T-helper 2 cell treated with Interferon-gamma antibody and Interleukin-4, amounts not matched to agents 5 μg/mL and 100 μg/mL, for 36 hours (primary cell): Measurements from ENCODE around the gene DHX32.

Experiments
- DNase-seq: peaks from one replicate; pipeline ENCODE4 v3.0.0; 2021; ENCODE audit warnings: low spot score
- H3K27ac Mint-ChIP-seq: one replicate; pipeline ENCODE4 v1.8.0; 2021; ENCODE audit warnings: mild to moderate bottlenecking, mixed read lengths
- H3K27me3 Mint-ChIP-seq: one replicate; pipeline ENCODE4 v1.8.0; 2021; ENCODE audit warnings: low read depth, mixed read lengths
- H3K36me3 Mint-ChIP-seq: one replicate; pipeline ENCODE4 v1.8.0; 2021; ENCODE audit warnings: low read depth, mixed read lengths
- H3K4me1 Mint-ChIP-seq: one replicate; pipeline ENCODE4 v1.8.0; 2021; ENCODE audit warnings: low read depth, mixed read lengths
- H3K4me3 Mint-ChIP-seq: one replicate; pipeline ENCODE4 v1.8.0; 2022; ENCODE audit warnings: mild to moderate bottlenecking, moderate library complexity, mixed read lengths
- H3K9me3 Mint-ChIP-seq: one replicate; pipeline ENCODE4 v1.8.0; 2021; ENCODE audit warnings: mixed read lengths

DHX32 gene

GRCh38 chr10:125820701-125821100, 60.4 kb downstream of the DHX32 start:
- Mint-ChIP-seq H3K36me3 (peaks cover 2% of the 10 kb centered on the region), H3K4me3 (peak overlapping the region; percentile 60), H3K27me3 (no peaks in the 10 kb centered on the region), H3K27ac (no peak overlapping the region), H3K4me1 (peaks cover 17% of the 10 kb centered on the region), H3K9me3 (no peaks in the 10 kb centered on the region)
- no peak for DNase-seq

DNA sequence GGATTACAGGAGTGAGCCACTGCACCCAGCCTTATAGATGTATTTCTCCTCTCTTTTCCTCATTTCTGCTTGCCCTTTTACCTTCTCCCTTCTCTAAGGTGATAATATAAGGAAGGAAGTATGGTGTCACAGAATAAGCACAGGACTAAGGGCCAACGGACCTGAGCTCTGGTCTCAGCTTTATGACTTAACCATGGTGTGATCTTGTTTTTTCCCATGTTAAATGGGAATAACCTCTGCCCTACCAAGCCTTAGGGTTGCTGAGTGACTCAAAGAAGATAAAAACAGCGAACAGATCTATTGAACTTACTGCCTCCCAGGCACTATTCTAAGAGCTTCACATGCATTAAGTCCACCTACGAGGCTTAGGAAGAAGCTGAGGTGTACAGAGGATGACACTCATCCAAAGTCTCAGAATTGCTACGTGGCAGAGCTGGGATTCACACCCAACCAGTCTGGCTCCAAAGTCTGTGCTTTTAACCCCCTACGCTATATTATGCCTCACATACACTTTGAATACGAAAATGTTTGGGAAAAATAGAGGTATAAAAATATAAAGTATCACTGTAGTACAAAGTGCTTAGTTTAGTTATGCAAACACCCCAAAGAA, 63.6 kb downstream of the DHX32 start:
- Mint-ChIP-seq H3K9me3 (no peaks in the 10 kb centered on the region), H3K36me3 (peaks cover 8% of the 10 kb centered on the region), H3K4me1 (peaks cover 12% of the 10 kb centered on the region)

GRCh38 chr10:125816548-125816947, 64.5 kb downstream of the DHX32 start:
- DNase-seq: no peak
- Mint-ChIP-seq H3K27me3 (no peaks in the 10 kb centered on the region), H3K36me3 (peaks cover 10% of the 10 kb centered on the region), H3K9me3 (no peaks in the 10 kb centered on the region), H3K4me1 (peaks cover 6% of the 10 kb centered on the region), H3K27ac (no peak overlapping the region), H3K4me3 (no peak overlapping the region)

More for the DNA sequence above, 63.6 kb downstream of the DHX32 start:
- Mint-ChIP-seq H3K27me3 (no peaks in the 10 kb centered on the region), H3K27ac (no peak overlapping the region), H3K4me3 (no peak overlapping the region)
- no peak for DNase-seq

- no peak overlapping the region for H3K27ac Mint-ChIP-seq
- H3K4me3 Mint-ChIP-seq: no peak overlapping the region
- no peak for DNase-seq
- H3K9me3 Mint-ChIP-seq: no peaks in the 10 kb centered on the region
- H3K36me3 Mint-ChIP-seq: peaks cover 13% of the 10 kb centered on the region
- no peaks in the 10 kb centered on the region for H3K27me3 Mint-ChIP-seq
- H3K4me1 Mint-ChIP-seq: peaks cover 3% of the 10 kb centered on the region
Observed at GRCh38 chr10:125815764-125816163, 65.3 kb downstream of the DHX32 start.

DNA sequence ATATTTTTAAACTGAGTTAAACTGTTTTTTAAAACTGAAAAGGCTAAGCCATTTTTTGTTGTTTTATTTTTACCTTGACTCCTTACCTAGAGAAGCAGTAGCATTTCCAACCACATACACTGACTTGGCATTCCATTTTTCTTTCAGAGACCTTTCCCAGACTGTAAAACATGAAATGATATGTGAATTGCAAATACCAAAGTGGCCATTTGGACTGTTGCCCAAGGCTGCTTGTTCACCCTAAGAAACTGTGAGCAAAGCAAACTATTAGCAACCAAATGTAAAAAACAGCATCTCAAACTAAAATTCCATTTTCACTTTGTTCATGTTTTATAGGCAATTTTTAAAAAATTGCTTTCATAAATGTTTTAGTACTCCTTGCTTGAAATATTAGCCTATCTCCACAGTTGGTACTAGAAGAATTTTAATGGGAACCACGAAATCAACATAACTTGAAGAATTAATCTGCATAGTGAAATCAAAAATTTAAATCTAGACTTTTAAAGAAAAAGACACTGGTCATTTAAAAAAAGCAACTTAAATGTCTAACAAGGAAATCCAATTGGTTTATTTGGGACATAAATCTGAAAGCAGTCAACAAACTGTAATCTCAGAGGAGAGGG, 68.9 kb downstream of the DHX32 start:
- Mint-ChIP-seq H3K9me3 (no peaks in the 10 kb centered on the region), H3K4me1 (peaks cover 1% of the 10 kb centered on the region), H3K27ac (no peak overlapping the region), H3K36me3 (peaks cover 23% of the 10 kb centered on the region), H3K4me3 (no peak overlapping the region), H3K27me3 (no peaks in the 10 kb centered on the region)
- DNase-seq: no peak

- no peak for DNase-seq
- Mint-ChIP-seq H3K36me3 (peaks cover 24% of the 10 kb centered on the region), H3K9me3 (no peaks in the 10 kb centered on the region), H3K4me3 (no peak overlapping the region), H3K27ac (no peak overlapping the region), H3K4me1 (peaks cover 1% of the 10 kb centered on the region), H3K27me3 (no peaks in the 10 kb centered on the region)
Observed at GRCh38 chr10:125811251-125811650, 69.8 kb downstream of the DHX32 start.

GRCh38 chr10:125808047-125808446, 73.0 kb downstream of the DHX32 start:
- no peak for DNase-seq
- Mint-ChIP-seq H3K9me3 (no peaks in the 10 kb centered on the region), H3K36me3 (peaks cover 24% of the 10 kb centered on the region), H3K4me3 (no peak overlapping the region), H3K27me3 (no peaks in the 10 kb centered on the region), H3K4me1 (peaks cover 1% of the 10 kb centered on the region), H3K27ac (no peak overlapping the region)

- Mint-ChIP-seq H3K9me3 (no peaks in the 10 kb centered on the region), H3K27me3 (no peaks in the 10 kb centered on the region), H3K27ac (no peak overlapping the region)
Observed at GRCh38 chr10:125802739-125803138, 78.4 kb downstream of the DHX32 start.

GRCh38 chr10:125802131-125802530, 79.0 kb downstream of the DHX32 start:
- H3K27ac Mint-ChIP-seq: no peak overlapping the region
- peaks cover 8% of the 10 kb centered on the region for H3K36me3 Mint-ChIP-seq
- no peaks in the 10 kb centered on the region for H3K4me1 Mint-ChIP-seq
- H3K4me3 Mint-ChIP-seq: no peak overlapping the region
- H3K9me3 Mint-ChIP-seq: no peaks in the 10 kb centered on the region
- DNase-seq: no peak
- H3K27me3 Mint-ChIP-seq: no peaks in the 10 kb centered on the region

More at GRCh38 chr10:125802739-125803138, 78.4 kb downstream of the DHX32 start:
- DNase-seq: no peak
- Mint-ChIP-seq H3K4me1 (peaks cover under 1% of the 10 kb centered on the region), H3K36me3 (peaks cover 8% of the 10 kb centered on the region), H3K4me3 (no peak overlapping the region)

DNA sequence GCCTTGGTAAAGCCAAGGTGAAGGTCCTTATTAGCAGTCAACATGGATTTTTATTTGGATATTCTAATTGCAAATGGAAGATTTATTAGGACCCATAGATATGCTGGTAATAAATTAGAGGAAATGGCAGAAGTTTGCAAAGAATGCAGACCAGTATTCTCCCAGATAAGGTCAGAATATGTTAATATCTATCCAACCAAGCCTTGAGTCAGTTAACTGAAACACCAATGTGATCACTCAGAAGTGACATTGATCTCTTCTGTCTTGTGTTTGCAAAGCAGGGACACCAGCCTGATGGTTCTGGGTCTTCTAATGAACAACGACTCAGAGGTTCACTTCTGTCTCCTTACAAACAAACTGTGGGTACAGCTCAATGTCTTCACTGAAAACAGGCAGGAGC, 79.5 kb downstream of the DHX32 start:
- Mint-ChIP-seq H3K27ac (no peak overlapping the region), H3K9me3 (no peaks in the 10 kb centered on the region), H3K4me3 (no peak overlapping the region), H3K27me3 (no peaks in the 10 kb centered on the region), H3K36me3 (peaks cover 8% of the 10 kb centered on the region), H3K4me1 (no peaks in the 10 kb centered on the region)
- no peak for DNase-seq

DNA sequence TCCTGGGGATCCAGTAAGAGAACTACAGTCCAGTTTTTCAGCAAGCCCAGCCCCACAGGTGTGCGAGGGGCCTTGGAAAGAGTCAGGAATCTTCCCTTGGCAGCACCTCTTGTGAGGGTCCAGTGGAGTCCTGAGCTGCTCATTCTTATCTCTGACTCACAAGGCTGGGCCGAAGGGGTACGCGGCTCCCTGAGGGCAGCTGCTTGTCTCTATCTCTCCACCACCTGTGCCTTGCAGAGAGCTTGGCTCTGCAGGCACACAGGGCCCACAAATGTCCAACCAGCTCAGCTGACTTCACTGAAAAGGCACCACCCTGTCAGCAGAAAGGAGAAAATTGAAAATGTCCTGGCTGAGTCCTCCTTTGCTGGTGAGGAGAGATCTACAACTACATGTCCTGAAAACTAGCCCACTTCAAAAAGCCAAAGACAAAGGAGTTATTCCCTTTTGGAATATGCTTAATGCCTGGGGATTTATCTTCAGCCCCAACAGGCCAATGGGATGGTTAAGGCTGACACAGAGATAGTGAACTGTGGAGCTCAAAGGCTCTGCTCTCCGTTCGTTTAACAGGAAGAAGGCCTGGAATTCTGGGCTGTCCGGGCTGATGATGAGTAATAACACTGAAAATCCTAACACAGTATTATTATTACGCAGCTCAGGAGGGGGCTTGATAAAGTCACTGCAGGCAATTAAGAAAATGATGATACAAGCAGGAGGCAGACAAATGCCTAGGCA, 81.5 kb downstream of the DHX32 start:
- Mint-ChIP-seq H3K27ac (no peak overlapping the region), H3K9me3 (no peaks in the 10 kb centered on the region), H3K4me1 (no peaks in the 10 kb centered on the region), H3K36me3 (no peaks in the 10 kb centered on the region), H3K27me3 (no peaks in the 10 kb centered on the region), H3K4me3 (no peak overlapping the region)
- DNase-seq: no peak

DNA sequence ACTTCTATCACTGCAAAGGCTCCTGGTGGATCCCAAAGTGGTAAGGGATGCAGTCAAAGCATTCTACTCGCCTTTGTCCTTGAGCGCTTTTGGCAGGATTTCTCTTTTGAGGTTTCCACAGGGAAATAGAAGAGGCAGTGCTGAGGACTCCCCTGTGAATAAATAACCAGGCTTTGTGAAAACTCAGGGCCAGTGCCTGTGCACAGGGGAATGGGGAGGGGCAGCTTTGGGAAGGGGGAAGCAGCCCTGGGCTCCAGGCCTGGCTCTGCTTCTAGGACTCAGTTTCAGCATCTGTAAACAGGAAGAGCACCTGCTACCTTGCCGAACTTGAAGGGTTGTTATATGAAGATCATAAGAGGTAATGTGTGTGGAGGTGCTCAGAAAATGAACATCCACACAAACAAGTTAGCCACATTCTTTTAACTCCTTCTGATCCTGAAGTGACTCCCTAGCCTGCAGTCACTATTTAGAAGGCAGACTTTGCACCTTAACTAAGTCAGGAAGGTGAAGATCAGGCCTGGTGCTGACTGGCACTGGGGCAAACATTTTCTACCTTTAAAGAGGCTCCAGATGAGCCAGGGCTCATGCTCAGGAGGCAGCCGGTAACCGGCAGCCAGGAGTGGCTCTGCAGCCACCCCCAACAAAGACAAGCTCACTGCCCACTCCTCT, 83.0 kb downstream of the DHX32 start:
- Mint-ChIP-seq H3K27ac (no peak overlapping the region), H3K4me1 (no peaks in the 10 kb centered on the region), H3K9me3 (no peaks in the 10 kb centered on the region), H3K4me3 (no peak overlapping the region), H3K27me3 (no peaks in the 10 kb centered on the region), H3K36me3 (peaks cover 9% of the 10 kb centered on the region)
- DNase-seq: no peak

DNA sequence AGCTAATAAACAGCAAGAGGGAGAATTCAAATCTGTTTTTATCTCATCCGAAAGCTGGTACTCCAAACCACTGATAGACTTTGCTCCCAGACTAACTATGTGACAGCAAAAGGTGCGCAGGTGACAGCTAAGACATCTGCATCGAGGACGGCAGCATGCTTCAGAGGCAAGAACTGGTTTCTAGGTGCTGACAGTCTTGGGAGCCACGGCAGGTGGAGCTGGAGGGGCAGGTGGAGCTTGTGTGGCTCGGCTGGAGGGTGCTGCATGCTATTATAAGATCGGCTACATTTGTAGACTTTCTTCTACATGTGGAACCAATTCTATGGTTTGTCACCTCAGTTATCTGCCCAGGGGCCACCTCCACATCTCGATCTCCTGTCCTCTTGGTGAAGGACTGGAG, 83.7 kb downstream of the DHX32 start:
- Mint-ChIP-seq H3K27me3 (no peaks in the 10 kb centered on the region), H3K27ac (no peak overlapping the region), H3K4me1 (no peaks in the 10 kb centered on the region), H3K4me3 (no peak overlapping the region), H3K9me3 (no peaks in the 10 kb centered on the region), H3K36me3 (peaks cover 10% of the 10 kb centered on the region)
- no peak for DNase-seq

GRCh38 chr10:125795637-125796190, 85.4 kb downstream of the DHX32 start:
- no peaks in the 10 kb centered on the region for H3K9me3 Mint-ChIP-seq
- H3K27me3 Mint-ChIP-seq: no peaks in the 10 kb centered on the region
- H3K4me3 Mint-ChIP-seq: no peak overlapping the region
- DNase-seq: no peak
- peaks cover 15% of the 10 kb centered on the region for H3K36me3 Mint-ChIP-seq
- H3K4me1 Mint-ChIP-seq: no peaks in the 10 kb centered on the region
- no peak overlapping the region for H3K27ac Mint-ChIP-seq
